Neuronal stem cell (in vitro differentiated cells): ENCODE measurements around the gene SPDL1.
A peak's percentile ranks its signal among the peaks of the same experiment; 100 is the strongest.

Experiments
- DNase-seq: peaks from one replicate; pipeline ENCODE4 v3.0.0-alpha.2; 2013; ENCODE audit warnings: low spot score
- H2AFZ ChIP-seq: one replicate; pipeline ENCODE4 v1.6.1; 2013; ENCODE audit warnings: mild to moderate bottlenecking, low read length, inconsistent platforms
- H2AK5ac ChIP-seq: 2 replicates; pipeline ENCODE4 v1.6.1; 2013; ENCODE audit warnings: low read depth, mild to moderate bottlenecking, inconsistent platforms, low read length, moderate library complexity, mixed read lengths
- H2BK120ac ChIP-seq: 2 replicates; pipeline ENCODE4 v1.6.1; 2013; ENCODE audit warnings: low read depth, mild to moderate bottlenecking, inconsistent platforms, low read length, moderate library complexity, mixed read lengths
- H2BK12ac ChIP-seq: one replicate; pipeline ENCODE4 v1.6.1; 2013; ENCODE audit warnings: low read length, inconsistent platforms
- H2BK15ac ChIP-seq: 2 replicates; pipeline ENCODE4 v1.6.1; 2013; ENCODE audit warnings: mild to moderate bottlenecking, low read length, inconsistent platforms, mixed read lengths
- H2BK5ac ChIP-seq: one replicate; pipeline ENCODE4 v1.6.1; 2013; ENCODE audit warnings: inconsistent platforms, mild to moderate bottlenecking, low read length, moderate library complexity
- H3K14ac ChIP-seq: one replicate; pipeline ENCODE4 v1.6.1; 2013; ENCODE audit warnings: low read length, inconsistent platforms
- H3K18ac ChIP-seq: 2 replicates; pipeline ENCODE4 v1.6.1; 2013; ENCODE audit warnings: low read length, inconsistent platforms
- H3K23ac ChIP-seq: 2 replicates; pipeline ENCODE4 v1.6.1; 2013; ENCODE audit warnings: low read depth, mild to moderate bottlenecking, mixed read lengths, low read length, inconsistent platforms; ENCODE audit not compliant: poor library complexity
- H3K27ac ChIP-seq: replicated peaks from 3 replicates; pipeline ENCODE4 v1.5.1; 2013; ENCODE audit warnings: low read length, inconsistent platforms
- H3K27me3 ChIP-seq, 3 experiments: 2 replicates each; pipeline ENCODE4 v1.6.1; 2013; ENCODE audit warnings: low read length in 3 of 3, mild to moderate bottlenecking in 2 of 3, inconsistent platforms in 1 of 3, low read depth in 1 of 3, mixed read lengths in 1 of 3, moderate library complexity in 1 of 3; ENCODE audit not compliant: control insufficient read depth in 3 of 3, insufficient read depth in 3 of 3
- H3K36me3 ChIP-seq, 2 donors: replicated peaks in 1 of 2; 2 replicates each; pipeline ENCODE4 v1.6.1; 2013; ENCODE audit warnings: low read length in 2 of 2; ENCODE audit not compliant: control insufficient read depth in 2 of 2, insufficient read depth in 2 of 2
- H3K4ac ChIP-seq: 2 replicates; pipeline ENCODE4 v1.6.1; 2013; ENCODE audit warnings: inconsistent platforms, mild to moderate bottlenecking, low read length, moderate library complexity
- H3K4me1 ChIP-seq, 2 donors: 1 replicate in 1 of 2; 2 replicates in 1 of 2; pipeline ENCODE4 v1.6.1; 2013; ENCODE audit warnings: low read length in 2 of 2, low read depth in 1 of 2; ENCODE audit not compliant: control insufficient read depth in 2 of 2, insufficient read depth in 1 of 2
- H3K4me2 ChIP-seq: one replicate; pipeline ENCODE4 v1.6.1; 2013; ENCODE audit warnings: mild to moderate bottlenecking, low read length, inconsistent platforms; ENCODE audit not compliant: insufficient read depth, poor library complexity, severe bottlenecking
- H3K4me3 ChIP-seq, 2 donors: 2 replicates each; pipeline ENCODE4 v1.5.1; 2013; ENCODE audit warnings: low read length in 2 of 2, mild to moderate bottlenecking in 2 of 2, inconsistent platforms in 1 of 2, moderate library complexity in 1 of 2
- H3K79me1 ChIP-seq: one replicate; pipeline ENCODE4 v1.6.1; 2013; ENCODE audit warnings: low read depth, mild to moderate bottlenecking, inconsistent platforms, low read length, moderate library complexity
- H3K9ac ChIP-seq: one replicate; pipeline ENCODE4 v1.6.1; 2013; ENCODE audit warnings: mild to moderate bottlenecking, low read depth, low read length, inconsistent platforms; ENCODE audit not compliant: poor library complexity
- H3K9me3 ChIP-seq, 2 donors: replicated peaks in 1 of 2; 2 replicates each; pipeline versions ENCODE3 to v1.6.1; 2013; ENCODE audit warnings: low read length in 2 of 2, mild to moderate bottlenecking in 2 of 2, inconsistent platforms in 1 of 2, low read depth in 1 of 2, mixed read lengths in 1 of 2, moderate library complexity in 1 of 2; ENCODE audit not compliant: control insufficient read depth in 2 of 2, insufficient read depth in 1 of 2
- H4K8ac ChIP-seq: one replicate; pipeline ENCODE4 v1.6.1; 2013; ENCODE audit warnings: low read depth, mild to moderate bottlenecking, inconsistent platforms, low read length, moderate library complexity
- H4K91ac ChIP-seq: one replicate; pipeline ENCODE4 v1.6.1; 2013; ENCODE audit warnings: low read length, low read depth, mild to moderate bottlenecking, inconsistent platforms; ENCODE audit not compliant: poor library complexity
- WGBS, 2 donors: extraction: QIAGEN DNeasy Blood & Tissue Kit; methylation state at CpG; one replicate each; pipeline ENCODE4 v1.1.7; 2013; ENCODE audit warnings: missing lambda C conversion rate in 2 of 2, mixed read lengths in 1 of 2; ENCODE audit not compliant: insufficient read length in 2 of 2, insufficient replicate concordance in 1 of 2; ENCODE audit errors: extremely low coverage in 2 of 2; 5-methylcytosine and 5-hydroxymethylcytosine counted together

SPDL1 gene

GRCh38 chr5:169634606-169635005 is 51.0 kb downstream of the SPDL1 start:
- no peaks in the 10 kb centered on the region for H3K79me1 ChIP-seq
- H3K14ac ChIP-seq: no peak overlapping the region
- H3K9ac ChIP-seq: no peak overlapping the region
- no peak overlapping the region for H2BK120ac ChIP-seq
- no peak overlapping the region for H2BK5ac ChIP-seq
- no peak overlapping the region for H3K4me3 ChIP-seq
- H2AFZ ChIP-seq: no peak overlapping the region
- H3K4me1 ChIP-seq: peaks cover 0 to 2% of the 10 kb centered on the region in 2 donors
- no peak overlapping the region for H3K27ac ChIP-seq
- H2AK5ac ChIP-seq: no peak overlapping the region
- no peak overlapping the region for H3K4me2 ChIP-seq
- no peak overlapping the region for H4K8ac ChIP-seq
- H2BK12ac ChIP-seq: no peak overlapping the region
- no peak overlapping the region for H2BK15ac ChIP-seq
- H3K23ac ChIP-seq: no peak overlapping the region
- H3K9me3 ChIP-seq: peaks cover 0 to 3% of the 10 kb centered on the region in 2 donors
- no peak overlapping the region for H4K91ac ChIP-seq
- H3K27me3 ChIP-seq: peaks cover 0 to 21% (median 19%) of the 10 kb centered on the region in 3 experiments
- DNase-seq: no peak
- WGBS, 2 donors: no CpG with 5 or more reads among the region's 1 CpG
- H3K4ac ChIP-seq: no peak overlapping the region
- H3K18ac ChIP-seq: no peak overlapping the region
- no peaks in the 10 kb centered on the region for H3K36me3 ChIP-seq

DNA sequence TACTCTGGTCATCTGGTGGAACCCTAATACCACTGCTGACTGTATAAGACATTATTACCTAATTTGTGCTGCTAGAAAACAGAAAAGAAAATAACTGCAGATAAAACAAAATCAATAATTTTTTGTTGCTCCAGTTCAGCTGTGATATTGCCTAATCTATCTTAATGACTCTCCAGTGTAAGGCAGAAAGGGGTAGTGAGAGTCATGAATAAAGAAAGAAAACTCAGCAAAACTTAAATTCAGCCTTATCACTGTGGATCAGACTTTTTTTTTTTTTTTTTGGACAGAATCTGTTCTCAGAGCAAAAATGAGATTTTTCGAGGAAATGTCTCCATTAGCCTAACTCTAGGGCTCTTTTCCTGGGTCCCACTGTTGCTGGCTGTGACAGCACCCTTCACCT is 52.4 kb downstream of the SPDL1 start:
- no peak overlapping the region for H3K4ac ChIP-seq
- H2BK12ac ChIP-seq: no peak overlapping the region
- H4K8ac ChIP-seq: no peak overlapping the region
- no peak overlapping the region for H3K18ac ChIP-seq
- no peak overlapping the region for H2AFZ ChIP-seq
- H2BK15ac ChIP-seq: no peak overlapping the region
- H3K9me3 ChIP-seq: peaks cover 0 to 4% of the 10 kb centered on the region in 2 donors
- no peaks in the 10 kb centered on the region for H3K79me1 ChIP-seq
- H3K4me1 ChIP-seq: peaks cover 0 to 2% of the 10 kb centered on the region in 2 donors
- no peak overlapping the region for H3K27ac ChIP-seq
- DNase-seq: no peak
- H4K91ac ChIP-seq: no peak overlapping the region
- WGBS, 2 donors: no CpG with 5 or more reads among the region's 1 CpG
- H2BK120ac ChIP-seq: no peak overlapping the region
- H3K4me2 ChIP-seq: no peak overlapping the region
- H3K9ac ChIP-seq: no peak overlapping the region
- H3K4me3 ChIP-seq: no peak overlapping the region
- no peak overlapping the region for H2BK5ac ChIP-seq
- no peaks in the 10 kb centered on the region for H3K36me3 ChIP-seq
- peaks cover 0 to 21% (median 19%) of the 10 kb centered on the region in 3 experiments for H3K27me3 ChIP-seq
- no peak overlapping the region for H3K23ac ChIP-seq
- no peak overlapping the region for H3K14ac ChIP-seq
- H2AK5ac ChIP-seq: no peak overlapping the region

- peak overlapping the region in 1 of 2 donors; percentile 76 for H3K4me3 ChIP-seq
- no peak overlapping the region for H3K4ac ChIP-seq
- no peaks in the 10 kb centered on the region for H3K36me3 ChIP-seq
- H2AK5ac ChIP-seq: no peak overlapping the region
- peak overlapping the region; percentile 64 for H2AFZ ChIP-seq
- H3K9ac ChIP-seq: peak overlapping the region; percentile 52
- WGBS, 2 donors: no CpG with 5 or more reads among the region's 23 CpGs
- H2BK15ac ChIP-seq: no peak overlapping the region
- H3K14ac ChIP-seq: no peak overlapping the region
- H2BK12ac ChIP-seq: no peak overlapping the region
- no peak for DNase-seq
- H4K91ac ChIP-seq: no peak overlapping the region
- no peak overlapping the region for H2BK5ac ChIP-seq
- H3K27ac ChIP-seq: no peak overlapping the region
- peaks cover 0 to 2% of the 10 kb centered on the region in 2 donors for H3K4me1 ChIP-seq
- H3K18ac ChIP-seq: peak overlapping the region; percentile 95
- H3K9me3 ChIP-seq: peaks cover 0 to 4% of the 10 kb centered on the region in 2 donors
- peak overlapping the region; percentile 90 for H2BK120ac ChIP-seq
- H3K23ac ChIP-seq: peak overlapping the region; percentile 90
- H4K8ac ChIP-seq: no peak overlapping the region
- H3K4me2 ChIP-seq: peak overlapping the region; percentile 91
- peaks cover 0 to 21% (median 19%) of the 10 kb centered on the region in 3 experiments for H3K27me3 ChIP-seq
- H3K79me1 ChIP-seq: no peaks in the 10 kb centered on the region
Observed at GRCh38 chr5:169636477-169637084, 53.0 kb downstream of the SPDL1 start.

DNA sequence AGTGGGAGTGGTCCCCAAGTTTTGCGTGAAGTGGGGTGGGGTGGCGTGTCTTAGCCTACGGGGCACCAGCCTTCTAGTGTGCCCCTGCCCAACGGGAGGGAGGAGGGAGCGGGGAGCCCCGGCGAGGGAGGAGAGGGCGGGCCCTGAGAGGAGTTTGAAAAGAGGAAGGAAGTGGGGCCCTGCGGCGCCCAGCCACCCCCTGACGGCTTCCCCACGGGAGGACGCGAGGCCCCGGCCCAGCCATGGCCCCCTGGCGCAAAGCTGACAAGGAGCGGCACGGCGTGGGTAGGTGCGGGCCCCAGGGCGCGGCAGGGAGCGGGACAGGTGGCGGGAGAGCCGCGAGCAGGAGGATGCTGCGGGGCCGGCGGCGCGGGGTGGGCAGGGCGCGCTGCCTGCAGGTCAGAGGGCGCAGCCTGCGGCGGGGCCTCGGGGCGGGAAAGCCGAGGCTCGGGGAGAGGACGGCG is 53.5 kb downstream of the SPDL1 start, which contains the start of gene DOCK2:
Gene DOCK2, plus strand, starts transcription at position 191 of the 464 bp plus-strand sequence. Its CDS starts 52 bp downstream, at position 243.
- Histone ChIP-seq H3K14ac (peak within 1 kb of the TSS; percentile 50), H3K36me3 (no peaks in the 10 kb centered on the region), H3K4me1 (peaks cover 0 to 2% of the 10 kb centered on the region in 2 donors), H3K27ac (no peak within 1 kb of the TSS), H3K4ac (no peak within 1 kb of the TSS), H4K91ac (no peak within 1 kb of the TSS), H4K8ac (peak within 1 kb of the TSS; percentile 73), H2AFZ (peak within 1 kb of the TSS; percentile 64), H2BK15ac (peak within 1 kb of the TSS; percentile 76), H3K18ac (peak within 1 kb of the TSS; percentile 95), H3K9me3 (peaks cover 0 to 4% of the 10 kb centered on the region in 2 donors), H2BK120ac (peak within 1 kb of the TSS; percentile 90), H3K9ac (peak within 1 kb of the TSS; percentile 52), H3K23ac (peak within 1 kb of the TSS; percentile 90), H2BK12ac (no peak within 1 kb of the TSS), H3K79me1 (no peaks in the 10 kb centered on the region), H3K27me3 (peaks cover 0 to 21% (median 19%) of the 10 kb centered on the region in 3 experiments), H3K4me3 (peak within 1 kb of the TSS in 1 of 2 donors; percentile 76), H2AK5ac (no peak within 1 kb of the TSS), H3K4me2 (peak within 1 kb of the TSS; percentile 91), H2BK5ac (no peak within 1 kb of the TSS)
- no CpG with 5 or more reads among the region's 42 CpGs for WGBS, 2 donors
- no peak for DNase-seq
